ENCODE results near the gene MINDY2. TPM values are rescaled to one million over a fixed set of nuclear protein-coding genes. Genes with fewer than 3 reads are reported as not detected.

Gene MINDY2
- total RNA-seq, 4 donors from 2014 or later, result 26.6 to 38.2 (median 29.2) TPM

GRCh38 chr15:58908550-58909309 lies 137.6 kb downstream of the MINDY2 start:
- no peak for DNase-seq (ENCODE audit: extremely low spot score)
- peaks cover 7 to 67% (median 34%) of the 10 kb centered on the region in 4 donors for H3K36me3 ChIP-seq
- no peak overlapping the region for H3K4me3 ChIP-seq
- no peak overlapping the region for H3K27ac ChIP-seq (replicated peaks in 1 of 4)
- intact Hi-C loops (cut with DNase I), result no loop called here
- H3K9me3 ChIP-seq, result no peaks in the 10 kb centered on the region
- WGBS, result 94% methylated on average over 6 of the region's 6 CpGs
- peaks cover 0 to 24% (median 6%) of the 10 kb centered on the region in 4 donors for H3K4me1 ChIP-seq
- no peaks in the 10 kb centered on the region for H3K27me3 ChIP-seq
- no peak for TF ChIP-seq EP300 (IDR thresholded peaks at IDR 0.05)
- TF ChIP-seq POLR2A (IDR thresholded peaks at IDR 0.05; ENCODE audit: low read depth), result no peak
- TF ChIP-seq POLR2AphosphoS5 (IDR thresholded peaks at IDR 0.05), result no peak
- no peak for TF ChIP-seq CTCF (IDR thresholded peaks at IDR 0.05)

DNA sequence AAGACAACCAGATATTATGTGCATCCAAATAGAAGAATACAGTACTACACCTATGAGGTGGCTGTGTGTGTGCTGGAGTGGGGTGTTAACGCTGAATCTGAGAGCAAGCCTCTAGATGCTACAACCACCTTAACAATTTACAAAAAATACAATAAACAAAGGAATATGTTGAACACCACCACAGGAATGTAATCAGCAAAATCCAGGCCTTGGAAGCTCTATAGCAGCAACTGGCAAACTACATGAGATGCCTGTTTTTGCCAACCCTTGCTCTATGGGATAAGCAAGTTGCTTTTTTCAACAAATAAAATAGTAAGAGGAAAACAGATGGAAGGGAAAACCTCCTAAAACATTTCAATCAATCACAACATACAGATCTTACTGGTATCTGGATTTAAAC lies 138.5 kb downstream of the MINDY2 start:
- H3K4me3 ChIP-seq, result no peak overlapping the region
- intact Hi-C loops (cut with DNase I), result no loop called here
- TF ChIP-seq CTCF (IDR thresholded peaks at IDR 0.05), result no peak
- TF ChIP-seq POLR2AphosphoS5 (IDR thresholded peaks at IDR 0.05), result no peak
- no peak for TF ChIP-seq POLR2A (IDR thresholded peaks at IDR 0.05; ENCODE audit: low read depth)
- TF ChIP-seq EP300 (IDR thresholded peaks at IDR 0.05), result no peak
- H3K9me3 ChIP-seq, result no peaks in the 10 kb centered on the region
- no peak overlapping the region for H3K27ac ChIP-seq (replicated peaks in 1 of 4)
- H3K27me3 ChIP-seq, result no peaks in the 10 kb centered on the region
- H3K4me1 ChIP-seq, result peaks cover 0 to 29% (median 6%) of the 10 kb centered on the region in 4 donors
- 96% methylated on average over 1 of the region's 1 CpG for WGBS
- DNase-seq (ENCODE audit: extremely low spot score), result no peak
- H3K36me3 ChIP-seq, result peaks cover 12 to 66% (median 30%) of the 10 kb centered on the region in 4 donors

DNA sequence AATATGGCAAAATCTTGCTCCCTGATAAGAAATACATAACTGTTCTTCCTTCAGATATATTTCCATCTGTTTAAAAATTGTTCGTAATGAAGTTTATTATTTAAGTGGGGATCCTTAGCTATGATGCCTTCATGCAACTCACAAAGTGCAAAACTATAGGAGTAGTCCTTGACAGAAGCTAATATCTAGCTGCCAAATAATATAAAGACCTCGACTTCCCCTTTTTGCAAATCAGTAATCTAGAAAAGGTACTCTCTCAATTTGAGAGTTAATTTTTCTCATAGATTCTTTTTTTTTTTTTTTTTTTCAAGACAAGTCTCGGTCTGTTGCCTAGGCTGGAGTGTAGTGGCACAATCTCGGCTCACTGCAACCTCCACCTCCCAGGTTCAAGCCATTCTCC lies 139.4 kb downstream of the MINDY2 start:
- Histone ChIP-seq H3K36me3 (peaks cover 15 to 66% (median 28%) of the 10 kb centered on the region in 4 donors), H3K27me3 (no peaks in the 10 kb centered on the region), H3K9me3 (no peaks in the 10 kb centered on the region), H3K27ac (replicated peaks in 1 of 4) (no peak overlapping the region), H3K4me3 (no peak overlapping the region), H3K4me1 (peaks cover 0 to 29% (median 6%) of the 10 kb centered on the region in 4 donors)
- TF ChIP-seq POLR2AphosphoS5 (IDR thresholded peaks at IDR 0.05), result no peak
- no peak for DNase-seq (ENCODE audit: extremely low spot score)
- WGBS, result 94% methylated on average over 4 of the region's 4 CpGs
- intact Hi-C loops (cut with DNase I), result no loop called here

Small RNA genes within 50 kb of the gene (small RNA-seq; reads per million reads assigned to genes)
- gene RF00012, result 0 reads per million in 3 donors
- 0 reads per million in 3 donors for gene ZNF444P1

Other genes starting within 250 kb of the MINDY2 start
- gene ADAM10, start 21.6 kb upstream of the MINDY2 start, total RNA-seq, result 10 to 100 TPM; 43.8 to 58.8 (median 48.5) TPM
- 10 to 100 TPM; 69.1 to 88.5 (median 76.3) TPM for gene SLTM, start 162.4 kb downstream of the MINDY2 start, total RNA-seq
- gene RNF111, start 216.4 kb downstream of the MINDY2 start, total RNA-seq, result 10 to 100 TPM; 14.1 to 19.9 (median 18.4) TPM

All from esophagus muscularis mucosa (tissue), 4 donors.